Astrocyte (in vitro differentiated cells and primary cell): ENCODE results near the gene HSD17B12. TPM values are rescaled to one million over a fixed set of nuclear protein-coding genes. Genes with fewer than 3 reads are reported as not detected.
A peak's percentile ranks its signal among the peaks of the same experiment; 100 is the strongest.

Experiments
- DNase-seq: peaks from one replicate; pipeline ENCODE4 v3.0.0-alpha.2; 2010; ENCODE audit warnings: low read depth
- FAIRE-seq: peaks from 2 replicates; lab custom pipeline; 2011; peaks lifted over from hg19 to GRCh38; lab: Jason Lieb, UNC
- H2AFZ ChIP-seq: 2 replicates; pipeline ENCODE4 v1.6.0; 2012; ENCODE audit warnings: low read depth, low read length, inconsistent platforms
- H3K27ac ChIP-seq: 2 replicates; pipeline ENCODE4 v1.5.1; 2011; ENCODE audit warnings: low read depth, low read length, inconsistent platforms
- H3K27me3 ChIP-seq: 2 replicates; pipeline ENCODE4 v1.6.0; 2011; ENCODE audit warnings: low read length, inconsistent platforms; ENCODE audit not compliant: insufficient read depth
- H3K36me3 ChIP-seq: 2 replicates; pipeline ENCODE4 v1.5.1; 2011; ENCODE audit warnings: low read length, inconsistent platforms; ENCODE audit not compliant: insufficient read depth
- H3K4me1 ChIP-seq: 2 replicates; pipeline ENCODE4 v1.5.1; 2011; ENCODE audit warnings: low read length, inconsistent platforms; ENCODE audit not compliant: insufficient read depth
- H3K4me2 ChIP-seq: 2 replicates; pipeline ENCODE4 v1.6.0; 2012; ENCODE audit warnings: low read length, inconsistent platforms
- H3K4me3 ChIP-seq: 2 replicates; pipeline ENCODE4 v1.5.1; 2011; ENCODE audit warnings: low read depth, mild to moderate bottlenecking, low read length, inconsistent platforms; ENCODE audit not compliant: insufficient read depth
- H3K79me2 ChIP-seq: 2 replicates; pipeline ENCODE4 v1.6.0; 2012; ENCODE audit warnings: mild to moderate bottlenecking, low read length, inconsistent platforms; ENCODE audit not compliant: insufficient read depth
- H3K9ac ChIP-seq: 2 replicates; pipeline ENCODE4 v1.6.0; 2012; ENCODE audit warnings: mild to moderate bottlenecking, low read length, inconsistent platforms
- H3K9me3 ChIP-seq: 2 replicates; pipeline ENCODE4 v1.5.1; 2012; ENCODE audit warnings: low read depth, mild to moderate bottlenecking, low read length, inconsistent platforms; ENCODE audit not compliant: insufficient read depth
- H4K20me1 ChIP-seq: 2 replicates; pipeline ENCODE4 v1.6.0; 2012; ENCODE audit warnings: low read length, inconsistent platforms; ENCODE audit not compliant: insufficient read depth
- H3K27ac Mint-ChIP-seq: one replicate; pipeline ENCODE4 v1.8.0; 2021; ENCODE audit warnings: mild to moderate bottlenecking, mixed read lengths; ENCODE audit not compliant: unreplicated experiment
- H3K27me3 Mint-ChIP-seq: one replicate; pipeline ENCODE4 v1.8.0; 2021; ENCODE audit warnings: low read depth, mixed read lengths; ENCODE audit not compliant: unreplicated experiment
- H3K36me3 Mint-ChIP-seq: one replicate; pipeline ENCODE4 v1.8.0; 2021; ENCODE audit warnings: low read depth, mixed read lengths; ENCODE audit not compliant: unreplicated experiment
- H3K4me1 Mint-ChIP-seq: one replicate; pipeline ENCODE4 v1.8.0; 2021; ENCODE audit warnings: low read depth, mixed read lengths; ENCODE audit not compliant: unreplicated experiment
- H3K4me3 Mint-ChIP-seq: one replicate; pipeline ENCODE4 v1.8.0; 2021; ENCODE audit warnings: mild to moderate bottlenecking, moderate library complexity, mixed read lengths; ENCODE audit not compliant: unreplicated experiment
- H3K9me3 Mint-ChIP-seq: one replicate; pipeline ENCODE4 v1.8.0; 2021; ENCODE audit warnings: mild to moderate bottlenecking, mixed read lengths; ENCODE audit not compliant: unreplicated experiment
- EZH2 ChIP-seq: IDR thresholded peaks from 2 replicates; pipeline ENCODE4 v1.6.1; 2012; ENCODE audit warnings: mild to moderate bottlenecking, low read length, inconsistent platforms; ENCODE audit not compliant: insufficient read depth
- total RNA-seq: library from RNA; stranded (reverse); gene quantifications from 2 replicates; pipeline ENCODE4 v1.2.1, GENCODE V29; 2021
- TF ChIP-seq, protein P1 (sequence below): IDR thresholded peaks from 2 replicates; pipeline ENCODE4 v1.5.1; 2011; ENCODE audit warnings: low read depth, mild to moderate bottlenecking, inconsistent platforms, low read length, moderate library complexity; ENCODE audit not compliant: insufficient read depth

The HSD17B12 gene
- total RNA-seq, 1 donor from 2014 or later: 132 TPM

GRCh38 chr11:43712676-43713075 is 32.1 kb downstream of the HSD17B12 start:
- Histone ChIP-seq H3K36me3 (no peaks in the 10 kb centered on the region), H3K79me2 (peaks cover 33% of the 10 kb centered on the region), H3K4me1 (no peaks in the 10 kb centered on the region), H4K20me1 (peaks cover 40% of the 10 kb centered on the region), H3K27me3 (no peaks in the 10 kb centered on the region), H3K27ac (no peak overlapping the region), H3K4me3 (no peak overlapping the region), H2AFZ (no peak overlapping the region), H3K4me2 (no peak overlapping the region), H3K9ac (no peak overlapping the region), H3K9me3 (no peaks in the 10 kb centered on the region)
- Mint-ChIP-seq H3K4me3 (no peak overlapping the region), H3K27ac (no peak overlapping the region), H3K9me3 (no peaks in the 10 kb centered on the region), H3K27me3 (no peaks in the 10 kb centered on the region), H3K4me1 (peaks cover 1% of the 10 kb centered on the region), H3K36me3 (peaks cover 4% of the 10 kb centered on the region)
- peak; percentile 25 for DNase-seq
- no peak for FAIRE-seq
- TF ChIP-seq, protein P1, sequence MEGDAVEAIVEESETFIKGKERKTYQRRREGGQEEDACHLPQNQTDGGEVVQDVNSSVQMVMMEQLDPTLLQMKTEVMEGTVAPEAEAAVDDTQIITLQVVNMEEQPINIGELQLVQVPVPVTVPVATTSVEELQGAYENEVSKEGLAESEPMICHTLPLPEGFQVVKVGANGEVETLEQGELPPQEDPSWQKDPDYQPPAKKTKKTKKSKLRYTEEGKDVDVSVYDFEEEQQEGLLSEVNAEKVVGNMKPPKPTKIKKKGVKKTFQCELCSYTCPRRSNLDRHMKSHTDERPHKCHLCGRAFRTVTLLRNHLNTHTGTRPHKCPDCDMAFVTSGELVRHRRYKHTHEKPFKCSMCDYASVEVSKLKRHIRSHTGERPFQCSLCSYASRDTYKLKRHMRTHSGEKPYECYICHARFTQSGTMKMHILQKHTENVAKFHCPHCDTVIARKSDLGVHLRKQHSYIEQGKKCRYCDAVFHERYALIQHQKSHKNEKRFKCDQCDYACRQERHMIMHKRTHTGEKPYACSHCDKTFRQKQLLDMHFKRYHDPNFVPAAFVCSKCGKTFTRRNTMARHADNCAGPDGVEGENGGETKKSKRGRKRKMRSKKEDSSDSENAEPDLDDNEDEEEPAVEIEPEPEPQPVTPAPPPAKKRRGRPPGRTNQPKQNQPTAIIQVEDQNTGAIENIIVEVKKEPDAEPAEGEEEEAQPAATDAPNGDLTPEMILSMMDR: no peak
- no peak for TF ChIP-seq EZH2

DNA sequence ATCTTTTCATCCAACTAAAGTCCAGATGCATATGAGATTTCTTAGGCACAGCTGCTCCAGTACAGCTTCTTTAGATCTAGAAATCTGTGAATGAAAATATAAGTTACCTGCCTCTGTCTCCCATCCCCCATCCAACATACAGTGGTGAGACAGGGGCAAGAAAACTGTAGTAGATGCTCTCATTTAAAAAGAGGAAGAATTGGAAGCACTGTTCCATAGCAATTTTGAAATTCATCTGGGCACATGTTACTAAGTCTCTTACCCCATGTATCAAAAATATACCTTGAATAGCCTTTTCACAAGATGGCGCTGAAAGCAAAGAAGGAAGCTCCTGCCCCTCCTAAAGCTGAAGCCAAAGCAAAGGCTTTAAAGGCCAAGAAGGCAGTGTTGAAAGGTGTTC is 37.8 kb downstream of the HSD17B12 start:
- Mint-ChIP-seq H3K9me3 (no peaks in the 10 kb centered on the region), H3K27me3 (no peaks in the 10 kb centered on the region), H3K4me1 (peaks cover 1% of the 10 kb centered on the region), H3K36me3 (peaks cover 16% of the 10 kb centered on the region), H3K4me3 (no peak overlapping the region), H3K27ac (no peak overlapping the region)
- peak; percentile 23 for FAIRE-seq
- Histone ChIP-seq H3K27me3 (no peaks in the 10 kb centered on the region), H3K4me3 (no peak overlapping the region), H3K9ac (no peak overlapping the region), H3K36me3 (no peaks in the 10 kb centered on the region), H3K27ac (no peak overlapping the region), H3K4me2 (no peak overlapping the region), H3K79me2 (peaks cover 41% of the 10 kb centered on the region), H3K4me1 (no peaks in the 10 kb centered on the region), H2AFZ (no peak overlapping the region), H3K9me3 (peaks cover 7% of the 10 kb centered on the region), H4K20me1 (peaks cover 16% of the 10 kb centered on the region)
- TF ChIP-seq, protein P1: no peak
- TF ChIP-seq EZH2: no peak
- no peak for DNase-seq

DNA sequence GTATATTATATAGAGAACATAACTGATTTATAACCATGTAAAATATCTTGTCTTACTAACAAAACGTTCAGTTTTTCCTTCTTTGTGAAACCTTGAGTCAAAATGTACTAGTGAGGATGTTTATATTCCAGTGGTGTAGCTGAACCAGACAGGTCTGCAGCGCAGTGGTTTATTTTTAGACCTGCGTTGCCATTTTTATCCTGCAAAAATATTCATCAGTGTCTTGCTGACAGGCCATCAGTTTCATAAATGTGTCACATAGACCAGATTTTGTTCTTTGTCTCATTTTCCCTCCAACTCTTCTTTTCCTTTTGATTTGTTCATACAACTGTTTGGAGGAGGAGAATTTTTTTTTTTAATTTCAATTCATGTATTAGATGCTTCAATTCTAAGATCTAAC is 43.1 kb downstream of the HSD17B12 start:
- peaks cover 33% of the 10 kb centered on the region for H4K20me1 ChIP-seq
- no peak overlapping the region for H3K9ac ChIP-seq
- H3K36me3 ChIP-seq: no peaks in the 10 kb centered on the region
- peaks cover 48% of the 10 kb centered on the region for H3K79me2 ChIP-seq
- no peaks in the 10 kb centered on the region for H3K4me1 ChIP-seq
- no peak for TF ChIP-seq EZH2
- TF ChIP-seq, protein P1: no peak
- H3K9me3 Mint-ChIP-seq: no peaks in the 10 kb centered on the region
- no peak overlapping the region for H3K4me2 ChIP-seq
- no peak overlapping the region for H3K4me3 Mint-ChIP-seq
- H3K27ac Mint-ChIP-seq: no peak overlapping the region
- peaks cover 4% of the 10 kb centered on the region for H3K4me1 Mint-ChIP-seq
- H3K4me3 ChIP-seq: no peak overlapping the region
- no peaks in the 10 kb centered on the region for H3K27me3 ChIP-seq
- H3K27me3 Mint-ChIP-seq: no peaks in the 10 kb centered on the region
- DNase-seq: no peak
- H3K9me3 ChIP-seq: no peaks in the 10 kb centered on the region
- peaks cover 8% of the 10 kb centered on the region for H3K36me3 Mint-ChIP-seq
- H2AFZ ChIP-seq: no peak overlapping the region
- FAIRE-seq: no peak
- no peak overlapping the region for H3K27ac ChIP-seq
